B cell (primary cell): Measurements from ENCODE around the gene SRGAP1. TPM values are rescaled to one million over a fixed set of nuclear protein-coding genes. Genes with fewer than 3 reads are reported as not detected.

Source experiments
- ATAC-seq: fragments of 200-7000 bp; cut with Tn5 transposase; one replicate; pipeline ENCODE4 v1.10.0; 2021; ENCODE audit warnings: low read depth, mild to moderate bottlenecking, moderate number of reproducible peaks, moderate library complexity
- CTCF ChIA-PET: fragments of 350-600 bp; sonication (Branson Sonifier 250); formaldehyde crosslinking; loops from one replicate; lab custom pipeline; 2021; ENCODE audit warnings: antibody characterized with exemption, inconsistent platforms; lab: Charles Lee
- POLR2A ChIA-PET: fragments of 350-600 bp; sonication (Branson Sonifier 250); formaldehyde crosslinking; loops from one replicate; lab custom pipeline; 2021; ENCODE audit warnings: antibody characterized with exemption; lab: Charles Lee
- DNase-seq: peaks from one replicate; pipeline ENCODE4 v3.0.0; 2013
- H2AFZ ChIP-seq: 2 replicates; pipeline ENCODE4 v1.6.1; 2012; ENCODE audit warnings: mild to moderate bottlenecking, low read depth, low read length; ENCODE audit not compliant: insufficient read depth, poor library complexity, severe bottlenecking
- H3K27ac ChIP-seq, 2 donors: 1 replicate in 1 of 2; 2 replicates in 1 of 2; pipeline ENCODE4 v1.5.1; 2012 to 2013; ENCODE audit warnings: low read length in 2 of 2, mild to moderate bottlenecking in 2 of 2, moderate library complexity in 1 of 2
- H3K27me3 ChIP-seq, 4 experiments: fragments of 200-600 bp in 1 of 4; sonication (generic) in 1 of 4; replicated peaks in 1 of 4; 1 replicate in 2 of 4; 2 replicates in 2 of 4; pipeline versions ENCODE4 v1.6.1 to v1.7.0; 2013 to 2016; ENCODE audit warnings: low read length in 3 of 4, mild to moderate bottlenecking in 2 of 4, mixed read lengths in 1 of 4, moderate library complexity in 1 of 4; ENCODE audit not compliant: insufficient read depth in 4 of 4, control insufficient read depth in 3 of 4; ENCODE audit errors: control extremely low read depth in 1 of 4
- H3K36me3 ChIP-seq, 2 experiments: replicated peaks in 1 of 2; 1 replicate in 1 of 2; 2 replicates in 1 of 2; pipeline versions ENCODE4 v1.6.1 to v1.7.1; 2013; ENCODE audit warnings: low read length in 1 of 2; ENCODE audit not compliant: insufficient read depth in 2 of 2, control insufficient read depth in 1 of 2; ENCODE audit errors: control extremely low read depth in 1 of 2, extremely low read depth in 1 of 2
- H3K4me1 ChIP-seq, 2 donors: fragments of 200-600 bp in 1 of 2; sonication (generic) in 1 of 2; 1 replicate in 1 of 2; 2 replicates in 1 of 2; pipeline versions ENCODE4 v1.5.1 to v1.6.1; 2013 to 2017; ENCODE audit warnings: low read length in 2 of 2; ENCODE audit not compliant: control insufficient read depth in 2 of 2, insufficient read depth in 2 of 2
- H3K4me2 ChIP-seq: replicated peaks from 2 replicates; pipeline ENCODE3; 2012; ENCODE audit warnings: mild to moderate bottlenecking, low read depth, low read length; ENCODE audit not compliant: poor library complexity, severe bottlenecking
- H3K4me3 ChIP-seq, 5 experiments: fragments of 200-600 bp in 1 of 5; sonication (generic) in 1 of 5; 1 replicate in 3 of 5; 2 replicates in 2 of 5; pipeline versions ENCODE4 v1.5.1 to v1.7.0; 2011 to 2016; ENCODE audit warnings: low read length in 4 of 5, mild to moderate bottlenecking in 4 of 5, low read depth in 2 of 5, control low read depth in 1 of 5, moderate library complexity in 1 of 5; ENCODE audit not compliant: insufficient read depth in 1 of 5; ENCODE audit errors: control extremely low read depth in 1 of 5, extremely low read depth in 1 of 5
- H3K79me2 ChIP-seq: fragments of 200-600 bp; sonication (generic); one replicate; pipeline ENCODE4 v1.6.0; 2016; ENCODE audit warnings: low read length; ENCODE audit not compliant: control insufficient read depth, insufficient read depth
- H3K9ac ChIP-seq: fragments of 200-600 bp; sonication (generic); 2 replicates; pipeline ENCODE4 v1.6.1; 2017; ENCODE audit warnings: mild to moderate bottlenecking, low read length, moderate library complexity
- H3K9me3 ChIP-seq, 3 donors: one replicate each; pipeline versions ENCODE4 v1.6.1 to v1.7.1; 2013; ENCODE audit warnings: low read length in 2 of 3; ENCODE audit not compliant: control insufficient read depth in 2 of 3, insufficient read depth in 1 of 3; ENCODE audit errors: control extremely low read depth in 1 of 3
- H4K20me1 ChIP-seq: 2 replicates; pipeline ENCODE4 v1.6.0; 2012; ENCODE audit warnings: mild to moderate bottlenecking, low read length; ENCODE audit not compliant: insufficient read depth, control insufficient read depth, poor library complexity, severe bottlenecking
- H3K27ac Mint-ChIP-seq: one replicate; pipeline ENCODE4 v1.8.0; 2021; ENCODE audit warnings: mixed read lengths
- H3K27me3 Mint-ChIP-seq: one replicate; pipeline ENCODE4 v1.8.0; 2021; ENCODE audit warnings: mixed read lengths
- H3K4me1 Mint-ChIP-seq: one replicate; pipeline ENCODE4 v1.8.0; 2021; ENCODE audit warnings: mixed read lengths
- H3K4me3 Mint-ChIP-seq: one replicate; pipeline ENCODE4 v1.8.0; 2021; ENCODE audit warnings: mixed read lengths
- H3K9me3 Mint-ChIP-seq: one replicate; pipeline ENCODE4 v1.8.0; 2022; ENCODE audit warnings: mixed read lengths; ENCODE audit not compliant: insufficient read depth
- CTCF ChIP-seq: fragments of 200-600 bp; IDR thresholded peaks from one replicate; pipeline ENCODE4 v1.8.0; 2022; ENCODE audit warnings: antibody characterized with exemption, mild to moderate bottlenecking
- EZH2 ChIP-seq: IDR thresholded peaks from 2 replicates; pipeline ENCODE4 v1.6.1; 2012; ENCODE audit warnings: borderline replicate concordance, low read depth, mild to moderate bottlenecking, moderate library complexity, low read length; ENCODE audit not compliant: insufficient read depth, poor library complexity, severe bottlenecking
- WGBS: methylation state at CpG from one replicate; pipeline ENCODE4 v1.1.5; 2013; ENCODE audit warnings: missing lambda C conversion rate; ENCODE audit not compliant: insufficient coverage; 5-methylcytosine and 5-hydroxymethylcytosine counted together
- intact Hi-C: fragments of 100-400 bp; cut with micrococcal nuclease; formaldehyde crosslinking; loops from one replicate; pipeline ENCODE4 v1.10.0; 2022
- polyA plus RNA-seq: library from polyadenylated mRNA; depleted of rRNA; stranded (reverse); fragments of >200 nt; gene quantifications from 2 replicates; pipeline ENCODE4 v1.2.3, GENCODE V29; 2012
- small RNA-seq: library from RNA; depleted of rRNA; stranded (forward); fragments of <200 nt; gene quantifications from one replicate; pipeline ENCODE3, GENCODE V24; 2012; ENCODE audit warnings: low replicate concordance, low read depth; ENCODE audit not compliant: insufficient read length
- total RNA-seq, 2 donors: library from RNA; stranded (reverse); fragments of 120-200 nt in 1 of 2; gene quantifications; 1 replicate in 1 of 2; 2 replicates in 1 of 2; pipeline versions ENCODE4 v1.2.3 to v1.2.4, GENCODE V29; 2013 to 2022

The SRGAP1 gene
- total and polyA plus RNA-seq, 2 donors (not counting 1 experiment from before 2014, with no cell fraction given) = under 0.01 to 0.22 TPM

- ChIA-PET CTCF (interaction anchor here (0.7 kb wide), 1 partner anchor 1896 kb away, joined by 5 read pairs; no protein-coding TSS in a partner anchor), POLR2A (no interaction called here)
- Histone ChIP-seq H3K9me3 (peaks cover 0 to 3% (median 0%) of the 10 kb centered on the region in 3 donors), H3K4me1 (no peaks in the 10 kb centered on the region), H4K20me1 (no peaks in the 10 kb centered on the region), H3K27ac (no peak overlapping the region), H3K9ac (no peak overlapping the region), H2AFZ (no peak overlapping the region), H3K4me2 (no peak overlapping the region), H3K36me3 (peaks cover 4 to 16% of the 10 kb centered on the region in 2 experiments), H3K27me3 (no peaks in the 10 kb centered on the region), H3K79me2 (no peaks in the 10 kb centered on the region), H3K4me3 (no peak overlapping the region)
- intact Hi-C loops = no loop called here
- Mint-ChIP-seq H3K4me3 (no peak overlapping the region), H3K4me1 (no peaks in the 10 kb centered on the region), H3K27ac (no peak overlapping the region), H3K9me3 (peaks cover 2% of the 10 kb centered on the region), H3K27me3 (no peaks in the 10 kb centered on the region)
- TF ChIP-seq CTCF (no peak), EZH2 (no peak)
- DNase-seq (no peak), ATAC-seq (no peak)
- 100% methylated on average over 2 of the region's 2 CpGs for WGBS
Measured at GRCh38 chr12:64207453-64207852, 363.0 kb downstream of the SRGAP1 start.

Small RNAs within 50 kb of the gene (small RNA-seq; reads per million reads assigned to genes)
- not detected for gene AC020611.1
- not detected for gene RNU6-1009P

Other genes with a start within 250 kb of the SRGAP1 start
- gene DPY19L2, start 176.2 kb upstream of the SRGAP1 start, total RNA-seq = 0.62 TPM in 1 of 2 replicates, not detected in the other
- gene DPY19L2, start 176.2 kb upstream of the SRGAP1 start, polyA plus RNA-seq = 0.09 and 0.59 TPM in 2 replicates
- gene RXYLT1, start 64.8 kb upstream of the SRGAP1 start, total RNA-seq = 16.2 and 16.5 TPM in 2 replicates
- 9.3 and 9.4 TPM in 2 replicates for gene RXYLT1, start 64.8 kb upstream of the SRGAP1 start, polyA plus RNA-seq